GM12872 (cell line): ENCODE data around the gene SYT12.

ENCODE experiments used
- CTCF ChIP-seq: IDR thresholded peaks from 3 replicates; pipeline ENCODE4 v1.5.1; 2011; ENCODE audit warnings: low read depth, mild to moderate bottlenecking, low read length, moderate library complexity; ENCODE audit not compliant: insufficient read depth

Gene SYT12, protein sequence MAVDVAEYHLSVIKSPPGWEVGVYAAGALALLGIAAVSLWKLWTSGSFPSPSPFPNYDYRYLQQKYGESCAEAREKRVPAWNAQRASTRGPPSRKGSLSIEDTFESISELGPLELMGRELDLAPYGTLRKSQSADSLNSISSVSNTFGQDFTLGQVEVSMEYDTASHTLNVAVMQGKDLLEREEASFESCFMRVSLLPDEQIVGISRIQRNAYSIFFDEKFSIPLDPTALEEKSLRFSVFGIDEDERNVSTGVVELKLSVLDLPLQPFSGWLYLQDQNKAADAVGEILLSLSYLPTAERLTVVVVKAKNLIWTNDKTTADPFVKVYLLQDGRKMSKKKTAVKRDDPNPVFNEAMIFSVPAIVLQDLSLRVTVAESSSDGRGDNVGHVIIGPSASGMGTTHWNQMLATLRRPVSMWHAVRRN

DNA sequence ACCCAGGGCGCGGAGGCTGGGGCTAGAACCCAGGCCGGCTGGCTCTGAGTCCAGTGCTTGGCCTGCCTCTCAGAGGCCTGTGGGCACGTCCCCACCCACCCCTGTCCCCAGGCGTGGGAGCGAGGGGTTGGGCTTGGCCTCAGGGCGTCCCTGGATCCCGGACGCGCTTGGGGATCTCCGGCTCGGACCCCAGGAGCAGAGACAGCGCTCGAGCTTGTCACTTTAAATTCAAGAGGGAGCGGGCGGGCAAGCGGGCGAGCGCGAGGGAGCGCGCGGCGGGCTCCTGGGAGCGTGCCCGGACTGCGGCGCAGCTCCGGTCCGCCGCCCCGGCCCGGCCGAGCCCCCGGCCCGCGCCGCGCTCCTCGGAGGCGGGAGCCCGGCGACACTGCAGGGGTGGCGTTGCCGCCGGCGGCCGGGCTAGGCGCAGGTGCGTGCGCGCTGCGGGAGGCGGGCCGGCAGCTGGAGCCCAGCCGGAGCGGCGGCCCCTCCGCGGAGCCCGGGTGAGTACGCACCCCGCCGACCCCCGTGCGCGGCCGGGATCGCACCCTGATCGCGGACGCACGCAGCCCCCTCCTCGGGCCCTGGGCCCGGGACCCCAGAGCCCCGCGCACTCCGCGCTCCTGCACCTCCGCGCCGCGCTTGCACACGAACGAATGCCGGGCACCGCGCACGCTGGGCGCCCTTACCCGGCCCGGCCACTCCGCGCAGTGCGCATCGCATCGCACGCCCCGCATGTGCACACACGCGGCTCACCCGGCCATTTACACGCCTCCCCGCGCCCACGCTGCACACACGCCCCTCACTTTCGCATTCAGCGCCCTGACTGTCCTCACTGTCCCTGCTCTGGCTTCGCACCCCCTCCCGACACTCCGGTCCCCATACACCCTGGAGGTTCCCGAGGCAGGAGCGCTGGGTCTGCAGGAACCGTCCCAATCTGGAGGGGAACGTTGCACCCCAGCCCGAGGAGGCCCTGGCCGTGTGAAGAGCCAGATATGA lies at the start of gene SYT12:
Gene SYT12, plus strand, starts transcription at position 174 of the 996 bp plus-strand sequence. CDS start 7,011 bp downstream, outside the sequence.
- no peak for TF ChIP-seq CTCF

DNA sequence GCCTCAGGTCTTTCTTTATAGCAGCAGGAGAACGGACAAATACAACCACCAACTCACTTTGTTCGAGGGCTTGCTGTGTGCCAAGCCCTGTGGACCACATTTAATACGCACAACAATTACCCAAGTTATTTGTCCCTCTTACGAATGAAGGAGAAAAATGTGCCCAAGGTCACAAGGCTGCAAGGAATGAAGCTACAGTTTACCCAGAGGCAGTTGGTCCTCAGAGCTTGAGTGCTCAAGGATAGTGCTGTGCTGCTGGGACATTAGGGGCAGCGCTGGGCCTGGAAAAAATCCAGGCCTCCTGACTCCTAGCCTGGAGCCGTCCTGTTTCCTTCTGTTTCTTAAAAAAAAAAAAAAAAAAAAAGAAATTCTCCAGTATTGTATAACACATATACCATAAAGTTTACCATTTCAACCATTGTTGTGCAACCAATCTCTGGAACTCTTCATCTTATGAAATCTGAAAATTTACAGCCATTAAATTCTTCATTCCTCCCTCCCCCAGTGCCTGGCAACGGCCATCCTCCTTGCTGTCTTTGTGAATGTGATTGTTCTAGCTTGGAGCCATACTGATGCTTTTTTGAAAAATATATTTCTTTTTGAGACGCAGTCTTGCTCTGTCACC lies 48.9 kb upstream of the SYT12 start:
- TF ChIP-seq CTCF: no peak

DNA sequence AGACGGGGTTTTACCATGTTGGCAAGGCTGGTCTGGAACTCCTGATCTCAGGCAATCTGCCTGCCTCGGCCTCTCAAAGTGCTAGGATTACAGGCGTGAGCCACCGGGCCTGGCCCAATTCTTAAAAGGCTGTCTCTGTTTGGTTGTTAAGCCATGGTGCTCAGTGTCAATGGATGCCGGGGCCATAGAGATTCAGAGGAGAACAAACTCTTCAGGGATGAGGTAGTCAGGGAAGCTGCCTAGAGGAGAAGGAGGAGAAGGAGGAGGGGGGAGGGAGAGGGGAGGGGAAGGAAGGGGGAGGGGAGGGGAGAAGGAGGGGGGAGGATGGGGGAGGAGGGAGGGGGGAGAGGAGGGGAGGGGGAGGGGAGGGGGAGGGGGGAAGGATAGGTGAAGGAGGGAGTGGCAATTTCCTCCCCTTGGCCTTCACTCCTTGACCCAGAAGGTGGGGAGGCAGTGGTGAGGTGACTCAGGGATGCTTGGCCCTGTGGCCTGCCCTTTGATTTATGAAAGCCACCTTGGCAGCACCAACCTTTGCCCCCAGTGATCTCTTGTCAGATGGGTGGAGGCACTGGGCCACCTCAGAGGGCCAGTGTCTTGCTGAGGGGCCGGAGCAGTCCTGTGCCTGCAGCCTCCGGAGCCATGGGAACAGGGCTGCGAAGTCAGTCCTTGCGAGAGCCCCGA lies 48.1 kb upstream of the SYT12 start, which contains the start of gene C11orf86:
Gene C11orf86, plus strand, starts transcription at position 581 of the 681 bp plus-strand sequence. Its CDS starts 59 bp downstream, at position 640.
- TF ChIP-seq CTCF: no peak

- TF ChIP-seq CTCF: no peak
These were observed 47.4 kb upstream of the SYT12 start for GRCh38 chr11:66975405-66976027.

- peak; percentile 68 for TF ChIP-seq CTCF
These were observed 46.9 kb upstream of the SYT12 start for GRCh38 chr11:66976028-66976467.

GRCh38 chr11:66976925-66977324 lies 46.0 kb upstream of the SYT12 start:
- TF ChIP-seq CTCF: no peak
